GM18873 (cell line): ENCODE data around the gene BRD2.

Experiments
- ATAC-seq: cut with Tn5 transposase; IDR thresholded peaks from one replicate; pipeline ENCODE4 v1.9.1; 2021; ENCODE audit warnings: mild to moderate bottlenecking, moderate library complexity, moderate number of reproducible peaks; ENCODE audit not compliant: unreplicated experiment, low FRiP score

The BRD2 gene

GRCh38 chr6:32971242-32971580 is 2.8 kb downstream of the BRD2 start:
- no peak for ATAC-seq

GRCh38 chr6:32971581-32972352 is 3.4 kb downstream of the BRD2 start:
- peak; percentile 51 for ATAC-seq

GRCh38 chr6:32972353-32973143 is 4.2 kb downstream of the BRD2 start:
- ATAC-seq, result peak; percentile 0

GRCh38 chr6:32973144-32974015 is 5.0 kb downstream of the BRD2 start:
- ATAC-seq, result no peak

GRCh38 chr6:32974016-32974333 is 5.6 kb downstream of the BRD2 start:
- ATAC-seq, result no peak

GRCh38 chr6:32974541-32975308 is 6.3 kb downstream of the BRD2 start:
- no peak for ATAC-seq

- no peak for ATAC-seq
These were observed 7.5 kb downstream of the BRD2 start for GRCh38 chr6:32975886-32976285.

- ATAC-seq, result no peak
These were observed 8.1 kb downstream of the BRD2 start for GRCh38 chr6:32976334-32977069.

GRCh38 chr6:32977272-32977952 is 9.0 kb downstream of the BRD2 start:
- no peak for ATAC-seq

- no peak for ATAC-seq
These were observed 9.5 kb downstream of the BRD2 start for GRCh38 chr6:32977953-32978324.

- no peak for ATAC-seq
These were observed 11.5 kb downstream of the BRD2 start for GRCh38 chr6:32979720-32980487.

- no peak for ATAC-seq
These were observed 12.2 kb downstream of the BRD2 start for GRCh38 chr6:32980488-32981038.

- no peak for ATAC-seq
These were observed 13.8 kb downstream of the BRD2 start for GRCh38 chr6:32982084-32982701.

- no peak for ATAC-seq
These were observed 14.5 kb downstream of the BRD2 start for GRCh38 chr6:32982702-32983492.

- ATAC-seq, result no peak
These were observed 15.1 kb downstream of the BRD2 start for GRCh38 chr6:32983493-32983848.

- no peak for ATAC-seq
These were observed 15.7 kb downstream of the BRD2 start for GRCh38 chr6:32983964-32984621.
